RWPE2 (cell line): ENCODE results near the gene CLCNKB.
A peak's percentile ranks its signal among the peaks of the same experiment; 100 is the strongest.
"Not testable (repeated sequence)": the region's sequence is repeated elsewhere in the genome, so short reads cannot be mapped to it uniquely, and the experiment has no call there.

Source experiments
- ATAC-seq: fragments of 200-7000 bp; cut with Tn5 transposase; 3 replicates; pipeline ENCODE4 v1.9.1; 2021; ENCODE audit warnings: low read depth
- DNase-seq: peaks from one replicate; pipeline ENCODE4 v3.0.0-alpha.2; 2020; ENCODE audit warnings: low spot score
- H3K27ac ChIP-seq: fragments of 450-650 bp; 2 replicates; pipeline ENCODE4 v1.5.1; 2017; ENCODE audit warnings: mild to moderate bottlenecking; ENCODE audit not compliant: poor library complexity, severe bottlenecking
- H3K27me3 ChIP-seq: fragments of 250-450 bp; sonication (Bioruptor Pico); 2 replicates; pipeline ENCODE4 v1.5.1; 2021; ENCODE audit warnings: mild to moderate bottlenecking, moderate library complexity; ENCODE audit not compliant: insufficient read depth, poor library complexity, severe bottlenecking
- H3K36me3 ChIP-seq: fragments of 250-450 bp; sonication (Bioruptor Pico); 2 replicates; pipeline ENCODE4 v1.5.1; 2020; ENCODE audit warnings: low read depth, mild to moderate bottlenecking, moderate library complexity
- H3K4me1 ChIP-seq: fragments of 250-450 bp; sonication (Bioruptor Pico); 2 replicates; pipeline ENCODE4 v1.5.1; 2021; ENCODE audit warnings: mild to moderate bottlenecking, moderate library complexity; ENCODE audit not compliant: insufficient read depth, poor library complexity, severe bottlenecking
- H3K4me3 ChIP-seq: fragments of 250-450 bp; sonication (Bioruptor Pico); 2 replicates; pipeline ENCODE4 v1.5.1; 2021; ENCODE audit warnings: mild to moderate bottlenecking, moderate library complexity; ENCODE audit not compliant: severe bottlenecking
- H3K9me3 ChIP-seq: fragments of 250-450 bp; sonication (Bioruptor Pico); 2 replicates; pipeline ENCODE4 v1.5.1; 2021; ENCODE audit warnings: mild to moderate bottlenecking, moderate library complexity; ENCODE audit not compliant: severe bottlenecking
- TF ChIP-seq, protein P1 (sequence below): fragments of 450-650 bp; IDR thresholded peaks from one replicate; pipeline ENCODE4 v1.5.1; 2017; ENCODE audit warnings: mild to moderate bottlenecking, moderate library complexity; ENCODE audit not compliant: poor library complexity, severe bottlenecking

CLCNKB gene

DNA sequence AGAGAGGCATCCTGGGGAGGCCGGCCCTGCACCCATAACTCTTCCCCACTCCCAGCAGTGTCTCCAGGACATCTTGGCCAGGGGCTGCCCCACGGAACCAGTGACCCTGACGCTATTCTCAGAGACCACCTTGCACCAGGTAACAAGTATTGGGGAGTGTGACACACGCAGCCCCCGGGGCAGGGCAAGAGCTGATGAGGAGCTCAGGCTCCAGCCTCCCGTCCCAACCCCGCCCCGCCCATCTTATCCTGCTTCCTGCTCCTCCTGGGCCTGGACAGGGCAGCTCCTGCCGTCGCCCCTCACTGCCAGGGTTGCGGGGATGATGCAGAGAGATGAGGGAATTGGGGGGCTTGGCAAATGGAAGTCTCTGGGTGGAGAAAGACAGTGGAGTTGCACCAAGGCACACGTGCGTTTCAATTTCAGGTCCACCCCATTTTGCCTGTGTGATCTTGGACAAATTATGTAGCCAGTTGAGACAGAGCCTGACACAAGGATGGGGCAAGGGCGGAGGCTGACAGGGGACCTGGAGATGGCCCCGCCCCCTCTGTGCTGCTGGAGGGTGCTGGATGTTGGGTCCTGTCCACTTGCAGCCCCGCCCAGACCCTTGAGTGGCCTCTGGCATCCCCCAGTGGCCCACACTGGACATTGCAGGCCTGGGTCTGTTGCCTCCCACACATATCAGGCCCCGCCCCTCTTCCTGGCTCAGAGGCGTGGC is 11.0 kb upstream of the CLCNKB start:
- no peaks in the 10 kb centered on the region for H3K4me1 ChIP-seq
- H3K9me3 ChIP-seq, result no peaks in the 10 kb centered on the region
- H3K4me3 ChIP-seq, result no peak overlapping the region
- H3K36me3 ChIP-seq, result no peaks in the 10 kb centered on the region
- no peaks in the 10 kb centered on the region for H3K27me3 ChIP-seq
- peak; percentile 88 for ATAC-seq
- TF ChIP-seq, protein P1, sequence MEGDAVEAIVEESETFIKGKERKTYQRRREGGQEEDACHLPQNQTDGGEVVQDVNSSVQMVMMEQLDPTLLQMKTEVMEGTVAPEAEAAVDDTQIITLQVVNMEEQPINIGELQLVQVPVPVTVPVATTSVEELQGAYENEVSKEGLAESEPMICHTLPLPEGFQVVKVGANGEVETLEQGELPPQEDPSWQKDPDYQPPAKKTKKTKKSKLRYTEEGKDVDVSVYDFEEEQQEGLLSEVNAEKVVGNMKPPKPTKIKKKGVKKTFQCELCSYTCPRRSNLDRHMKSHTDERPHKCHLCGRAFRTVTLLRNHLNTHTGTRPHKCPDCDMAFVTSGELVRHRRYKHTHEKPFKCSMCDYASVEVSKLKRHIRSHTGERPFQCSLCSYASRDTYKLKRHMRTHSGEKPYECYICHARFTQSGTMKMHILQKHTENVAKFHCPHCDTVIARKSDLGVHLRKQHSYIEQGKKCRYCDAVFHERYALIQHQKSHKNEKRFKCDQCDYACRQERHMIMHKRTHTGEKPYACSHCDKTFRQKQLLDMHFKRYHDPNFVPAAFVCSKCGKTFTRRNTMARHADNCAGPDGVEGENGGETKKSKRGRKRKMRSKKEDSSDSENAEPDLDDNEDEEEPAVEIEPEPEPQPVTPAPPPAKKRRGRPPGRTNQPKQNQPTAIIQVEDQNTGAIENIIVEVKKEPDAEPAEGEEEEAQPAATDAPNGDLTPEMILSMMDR, result peak; percentile 92
- DNase-seq, result peak; percentile 87
- H3K27ac ChIP-seq, result no peak overlapping the region

DNA sequence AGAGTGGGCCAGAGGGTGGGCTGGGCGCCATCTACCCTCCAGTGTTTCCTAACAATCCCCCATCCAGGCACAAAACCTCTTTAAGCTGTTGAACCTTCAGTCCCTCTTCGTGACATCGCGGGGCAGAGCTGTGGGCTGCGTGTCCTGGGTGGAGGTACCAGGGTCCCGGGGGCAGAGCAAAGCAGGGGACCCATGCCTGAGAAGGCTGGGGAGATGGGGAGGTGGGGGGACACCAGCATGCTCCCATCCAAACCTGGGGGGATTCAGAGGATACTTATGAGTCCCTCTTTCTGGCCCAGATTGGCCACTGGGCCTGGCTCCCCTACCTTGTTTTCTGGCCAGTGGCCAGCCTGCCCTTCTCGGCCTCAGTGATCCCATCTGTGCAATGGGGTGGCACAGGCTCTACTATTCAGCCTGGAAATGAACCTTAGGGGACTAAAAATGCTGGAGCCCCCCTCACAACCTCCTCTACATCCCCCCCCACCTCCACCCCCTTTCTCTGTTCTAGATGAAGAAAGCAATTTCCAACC is 10.4 kb upstream of the CLCNKB start:
- H3K27me3 ChIP-seq, H3K36me3 ChIP-seq, H3K4me1 ChIP-seq, H3K27ac ChIP-seq, H3K4me3 ChIP-seq, DNase-seq, H3K9me3 ChIP-seq, ATAC-seq: not testable (repeated sequence)
- TF ChIP-seq, protein P1, result peak; percentile 59

DNA sequence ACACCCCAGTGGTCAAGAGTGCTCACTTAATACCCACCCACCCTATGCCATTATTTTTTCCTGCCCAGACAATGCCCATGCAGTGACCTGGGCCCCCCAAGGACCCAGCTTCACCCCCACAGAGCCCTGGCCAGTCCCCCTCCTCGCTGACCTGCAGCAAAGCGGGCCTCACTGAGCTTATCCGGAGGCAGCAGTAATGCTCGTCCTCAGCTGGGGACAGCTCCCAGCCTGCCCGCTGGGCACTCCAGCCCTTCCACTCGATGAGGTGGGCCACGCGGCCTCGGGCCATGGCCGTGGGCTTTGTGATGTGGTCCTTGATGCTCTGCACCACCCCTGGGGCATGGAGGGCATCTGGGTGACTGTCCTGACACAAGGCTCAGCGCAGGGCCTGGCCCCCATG is 7.1 kb upstream of the CLCNKB start:
- H3K4me3 ChIP-seq, H3K9me3 ChIP-seq, H3K36me3 ChIP-seq, ATAC-seq, H3K27ac ChIP-seq, H3K4me1 ChIP-seq, H3K27me3 ChIP-seq, DNase-seq: not testable (repeated sequence)

DNA sequence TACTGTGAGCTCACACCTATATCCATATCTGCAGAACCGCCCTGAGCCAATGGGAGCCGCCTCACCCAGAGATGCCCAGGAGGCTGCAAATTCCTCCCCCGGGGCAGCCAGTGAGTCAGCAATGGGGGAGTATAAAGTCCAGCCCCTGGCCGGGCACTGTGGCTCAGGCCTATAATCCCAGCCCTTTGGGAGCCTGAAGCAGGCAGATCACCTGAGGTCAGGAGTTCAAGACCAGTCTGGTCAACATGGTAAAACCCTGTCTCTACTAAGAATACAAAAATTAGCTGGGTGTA is 5.0 kb upstream of the CLCNKB start:
- Histone ChIP-seq H3K36me3 (no peaks in the 10 kb centered on the region), H3K27me3 (no peaks in the 10 kb centered on the region), H3K27ac (no peak overlapping the region), H3K9me3 (no peaks in the 10 kb centered on the region), H3K4me1 (no peaks in the 10 kb centered on the region), H3K4me3 (no peak overlapping the region)
- DNase-seq (no peak), ATAC-seq (peak; percentile 52)
- TF ChIP-seq, protein P1, result no peak

DNA sequence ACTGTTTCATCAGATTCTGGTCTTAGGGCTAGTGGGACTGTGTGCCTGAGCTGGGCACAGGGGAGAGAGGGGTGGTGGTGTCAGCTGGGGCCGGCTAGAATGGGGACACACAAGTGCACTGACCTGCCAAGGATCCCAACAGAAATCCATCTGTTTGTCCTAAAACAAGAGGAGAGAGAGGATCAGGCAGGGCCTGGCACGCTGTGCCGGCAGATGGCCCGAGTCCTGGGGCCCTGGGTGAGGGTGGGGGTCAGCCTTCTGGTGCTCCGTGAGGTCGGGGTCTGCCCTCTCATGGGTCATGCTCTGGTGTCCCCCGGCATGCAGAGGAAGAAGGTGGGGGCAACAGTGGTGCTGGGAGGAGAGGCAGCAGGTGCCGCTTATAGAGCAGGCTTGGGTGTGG is 3.7 kb upstream of the CLCNKB start:
- H3K9me3 ChIP-seq, H3K27ac ChIP-seq, ATAC-seq, H3K27me3 ChIP-seq, H3K36me3 ChIP-seq, DNase-seq, H3K4me3 ChIP-seq, H3K4me1 ChIP-seq: not testable (repeated sequence)

DNA sequence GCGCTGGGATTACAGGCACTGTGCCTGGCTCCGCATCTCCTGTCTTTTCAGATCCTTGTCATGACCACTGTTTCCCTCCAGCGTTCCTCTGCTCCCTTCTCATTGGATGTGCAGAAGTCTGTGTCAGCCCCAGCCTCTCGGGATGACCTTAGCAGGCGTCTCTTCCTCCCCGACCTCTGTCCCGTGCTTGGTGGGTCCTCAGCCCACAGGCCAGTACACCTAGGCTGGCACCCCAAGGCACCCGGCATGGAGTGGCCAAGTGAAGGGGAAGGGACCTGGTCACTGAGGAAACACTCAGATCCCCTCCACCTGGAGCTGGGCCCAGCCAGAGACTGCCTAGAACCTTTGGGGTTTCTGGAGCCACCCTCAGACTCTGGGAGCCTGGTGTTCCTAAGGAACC is 2.4 kb upstream of the CLCNKB start:
- no peak overlapping the region for H3K4me3 ChIP-seq
- H3K27ac ChIP-seq, result no peak overlapping the region
- H3K36me3 ChIP-seq, result no peaks in the 10 kb centered on the region
- H3K27me3 ChIP-seq, result no peaks in the 10 kb centered on the region
- ATAC-seq, result no peak
- no peaks in the 10 kb centered on the region for H3K9me3 ChIP-seq
- no peak for DNase-seq
- H3K4me1 ChIP-seq, result no peaks in the 10 kb centered on the region
- TF ChIP-seq, protein P1, result no peak
